Left lung (tissue), 10 donors: ENCODE data around the gene SERP2. TPM values are rescaled to one million over a fixed set of nuclear protein-coding genes. Genes with fewer than 3 reads are reported as not detected.

Source experiments
- ATAC-seq: fragments of 200-7000 bp; cut with Tn5 transposase; one replicate; pipeline ENCODE4 v1.9.1; 2020; ENCODE audit warnings: moderate library complexity
- DNase-seq, 4 donors: peaks; one replicate each; pipeline ENCODE4 v3.0.0-alpha.2; 2013 to 2020
- H3K27ac ChIP-seq, 2 donors: fragments of 200-600 bp; sonication (generic) in 1 of 2; one replicate each; pipeline versions ENCODE4 v1.5.0 to v1.8.0; 2020 to 2021
- H3K27me3 ChIP-seq, 2 donors: fragments of 200-600 bp; sonication (generic) in 1 of 2; one replicate each; pipeline versions ENCODE4 v1.5.0 to v1.8.0; 2020 to 2021
- H3K36me3 ChIP-seq, 2 donors: fragments of 200-600 bp; sonication (generic) in 1 of 2; one replicate each; pipeline versions ENCODE4 v1.5.0 to v1.8.0; 2020 to 2021
- H3K4me1 ChIP-seq, 2 donors: fragments of 200-600 bp; one replicate each; pipeline ENCODE4 v1.8.0; 2021
- H3K4me3 ChIP-seq, 2 donors: fragments of 200-600 bp; sonication (generic) in 1 of 2; one replicate each; pipeline versions ENCODE4 v1.5.0 to v1.8.0; 2020 to 2021; ENCODE audit warnings: mild to moderate bottlenecking in 1 of 2
- H3K9me3 ChIP-seq, 2 donors: fragments of 200-600 bp; sonication (generic) in 1 of 2; one replicate each; pipeline versions ENCODE4 v1.5.0 to v1.8.0; 2020 to 2021
- CTCF ChIP-seq, 2 donors: fragments of 200-600 bp; sonication (generic) in 1 of 2; IDR thresholded peaks; one replicate each; pipeline versions ENCODE4 v1.5.0 to v1.8.0; 2021; ENCODE audit warnings: antibody characterized with exemption in 2 of 2
- intact Hi-C, 2 donors: fragments of 100-400 bp; cut with DNase I; formaldehyde crosslinking; loops; one replicate each; pipeline versions ENCODE4 v1.11.2 to v1.14.2; 2022
- polyA plus RNA-seq, 6 donors: library from polyadenylated mRNA; unstranded; fragments of 120-200 nt; gene quantifications; one replicate each; pipeline ENCODE4 v1.2.1, GENCODE V29; 2013; ENCODE audit not compliant: insufficient read length in 6 of 6
- total RNA-seq, 2 donors: library from RNA; stranded (reverse); fragmentation: NEBNext Ultra II Directional; extraction: Animal tissue kit (Norgen Biotek cat#: 25700); gene quantifications; one replicate each; pipeline ENCODE4 v1.2.1, GENCODE V29; 2021
- donor health status: DM: no; HTN: yes; CAD: no.
- donor health status: DM: no; HTN: no; CAD: no.

SERP2 gene
- total and polyA plus RNA-seq, 8 donors = 1.9 to 9.8 (median 9.1) TPM

- H3K27ac ChIP-seq = no peak overlapping the region
- ATAC-seq = no peak
- peaks cover 0 to 2% of the 10 kb centered on the region in 2 donors for H3K27me3 ChIP-seq
- TF ChIP-seq CTCF (IDR thresholded peaks at IDR 0.05) = no peak
- no peak overlapping the region for H3K4me3 ChIP-seq
- H3K9me3 ChIP-seq = no peaks in the 10 kb centered on the region
- DNase-seq = no peak
- H3K36me3 ChIP-seq = no peaks in the 10 kb centered on the region
- intact Hi-C loops = no loop called here
- H3K4me1 ChIP-seq = no peaks in the 10 kb centered on the region
Observed at GRCh38 chr13:44379885-44380284, 6.3 kb downstream of the SERP2 start.

- H3K9me3 ChIP-seq = no peaks in the 10 kb centered on the region
- H3K36me3 ChIP-seq = no peaks in the 10 kb centered on the region
- H3K27me3 ChIP-seq = no peaks in the 10 kb centered on the region
- no peak for TF ChIP-seq CTCF (IDR thresholded peaks at IDR 0.05)
- H3K4me3 ChIP-seq = no peak overlapping the region
- no peak overlapping the region for H3K27ac ChIP-seq
- no peaks in the 10 kb centered on the region for H3K4me1 ChIP-seq
- no peak for ATAC-seq
- no peak for DNase-seq
- intact Hi-C loops = no loop called here
Observed at GRCh38 chr13:44380404-44381165, 7.0 kb downstream of the SERP2 start.

- ATAC-seq (no peak), DNase-seq (no peak)
- H3K27me3 ChIP-seq = no peaks in the 10 kb centered on the region
- intact Hi-C loops = no loop called here
- H3K4me3 ChIP-seq = no peak overlapping the region
- H3K27ac ChIP-seq = no peak overlapping the region
- H3K9me3 ChIP-seq = no peaks in the 10 kb centered on the region
- TF ChIP-seq CTCF (IDR thresholded peaks at IDR 0.05) = no peak
- H3K4me1 ChIP-seq = no peaks in the 10 kb centered on the region
- H3K36me3 ChIP-seq = no peaks in the 10 kb centered on the region
Observed at GRCh38 chr13:44382635-44383145, 9.1 kb downstream of the SERP2 start.

GRCh38 chr13:44383945-44384344 is 10.3 kb downstream of the SERP2 start:
- no peak for TF ChIP-seq CTCF (IDR thresholded peaks at IDR 0.05)
- Histone ChIP-seq H3K27ac (no peak overlapping the region), H3K27me3 (no peaks in the 10 kb centered on the region), H3K9me3 (no peaks in the 10 kb centered on the region), H3K4me3 (no peak overlapping the region), H3K4me1 (no peaks in the 10 kb centered on the region), H3K36me3 (no peaks in the 10 kb centered on the region)
- ATAC-seq = no peak
- DNase-seq = no peak
- intact Hi-C loops = no loop called here

GRCh38 chr13:44384778-44385177 is 11.2 kb downstream of the SERP2 start:
- intact Hi-C loops = no loop called here
- no peak for DNase-seq
- Histone ChIP-seq H3K27ac (no peak overlapping the region), H3K4me1 (no peaks in the 10 kb centered on the region), H3K4me3 (no peak overlapping the region), H3K36me3 (no peaks in the 10 kb centered on the region), H3K9me3 (no peaks in the 10 kb centered on the region), H3K27me3 (no peaks in the 10 kb centered on the region)
- ATAC-seq = no peak
- no peak for TF ChIP-seq CTCF (IDR thresholded peaks at IDR 0.05)
